RPMI8226 (cell line): Measurements from ENCODE around the gene LPP.

Experiments
- DNase-seq: peaks from one replicate; pipeline ENCODE4 v3.0.0-alpha.2; 2015

Gene LPP

GRCh38 chr3:188257384-188258026 lies 103.5 kb downstream of the LPP start:
- no peak for DNase-seq

GRCh38 chr3:188259191-188259590 lies 105.2 kb downstream of the LPP start:
- DNase-seq = no peak

GRCh38 chr3:188259596-188259995 lies 105.6 kb downstream of the LPP start:
- DNase-seq = no peak

- no peak for DNase-seq
These were observed 107.1 kb downstream of the LPP start for GRCh38 chr3:188261011-188261410.

GRCh38 chr3:188262488-188262887 lies 108.5 kb downstream of the LPP start:
- DNase-seq = no peak

- DNase-seq = no peak
These were observed 109.1 kb downstream of the LPP start for GRCh38 chr3:188262913-188263683.

- DNase-seq = no peak
These were observed 110.6 kb downstream of the LPP start for GRCh38 chr3:188264226-188265207.

GRCh38 chr3:188266562-188267274 lies 112.8 kb downstream of the LPP start:
- no peak for DNase-seq

- no peak for DNase-seq
These were observed 113.9 kb downstream of the LPP start for GRCh38 chr3:188267790-188268335.

GRCh38 chr3:188268336-188268735 lies 114.4 kb downstream of the LPP start:
- DNase-seq = no peak

- DNase-seq = no peak
These were observed 115.1 kb downstream of the LPP start for GRCh38 chr3:188269040-188269439.

GRCh38 chr3:188270423-188270972 lies 116.5 kb downstream of the LPP start:
- DNase-seq = no peak

- DNase-seq = no peak
These were observed 117.4 kb downstream of the LPP start for GRCh38 chr3:188271226-188271914.

GRCh38 chr3:188272481-188273372 lies 118.8 kb downstream of the LPP start:
- DNase-seq = no peak

GRCh38 chr3:188274249-188274915 lies 120.4 kb downstream of the LPP start:
- DNase-seq = no peak

- DNase-seq = no peak
These were observed 122.4 kb downstream of the LPP start for GRCh38 chr3:188276375-188276774.

- DNase-seq = no peak
These were observed 124.9 kb downstream of the LPP start for GRCh38 chr3:188278717-188279324.

- no peak for DNase-seq
These were observed 125.8 kb downstream of the LPP start for GRCh38 chr3:188279502-188280335.
